NT2/D1 (cell line): ENCODE measurements around the gene TNFRSF1B.
A peak's percentile ranks its signal among the peaks of the same experiment; 100 is the strongest.

Experiments
- DNase-seq: peaks from one replicate; pipeline ENCODE4 v3.0.0-alpha.2; 2011; ENCODE audit warnings: low read depth, low spot score
- H3K27me3 ChIP-seq: 2 replicates; pipeline ENCODE4 v1.6.0; 2011; ENCODE audit warnings: mild to moderate bottlenecking; ENCODE audit not compliant: insufficient read length, insufficient read depth
- H3K36me3 ChIP-seq: 2 replicates; pipeline ENCODE4 v1.6.1; 2011; ENCODE audit warnings: mild to moderate bottlenecking, low read length, mixed read lengths; ENCODE audit not compliant: insufficient read depth, insufficient read length
- H3K4me1 ChIP-seq: 2 replicates; pipeline ENCODE4 v1.5.1; 2011; ENCODE audit not compliant: insufficient read depth, insufficient read length
- H3K4me3 ChIP-seq: 2 replicates; pipeline ENCODE4 v1.5.1; 2011; ENCODE audit warnings: low read depth; ENCODE audit not compliant: insufficient read length
- H3K9ac ChIP-seq: 2 replicates; pipeline ENCODE4 v1.6.0; 2011; ENCODE audit warnings: low read depth; ENCODE audit not compliant: insufficient read length
- H3K9me3 ChIP-seq: 2 replicates; pipeline ENCODE4 v1.5.1; 2011; ENCODE audit warnings: mild to moderate bottlenecking, low read length; ENCODE audit not compliant: insufficient read depth
- SUZ12 ChIP-seq: IDR thresholded peaks from 2 replicates; pipeline ENCODE4 v1.6.1; 2011; ENCODE audit not compliant: insufficient read length, insufficient read depth; ENCODE audit errors: extremely low read depth
- YY1 ChIP-seq: IDR thresholded peaks from 2 replicates; pipeline ENCODE4 v1.6.1; 2011; ENCODE audit not compliant: insufficient read length, insufficient read depth
- ZNF274 ChIP-seq: IDR thresholded peaks from 2 replicates; pipeline ENCODE4 v1.6.1; 2011; ENCODE audit warnings: mild to moderate bottlenecking, low read depth, low read length

TNFRSF1B gene

DNA sequence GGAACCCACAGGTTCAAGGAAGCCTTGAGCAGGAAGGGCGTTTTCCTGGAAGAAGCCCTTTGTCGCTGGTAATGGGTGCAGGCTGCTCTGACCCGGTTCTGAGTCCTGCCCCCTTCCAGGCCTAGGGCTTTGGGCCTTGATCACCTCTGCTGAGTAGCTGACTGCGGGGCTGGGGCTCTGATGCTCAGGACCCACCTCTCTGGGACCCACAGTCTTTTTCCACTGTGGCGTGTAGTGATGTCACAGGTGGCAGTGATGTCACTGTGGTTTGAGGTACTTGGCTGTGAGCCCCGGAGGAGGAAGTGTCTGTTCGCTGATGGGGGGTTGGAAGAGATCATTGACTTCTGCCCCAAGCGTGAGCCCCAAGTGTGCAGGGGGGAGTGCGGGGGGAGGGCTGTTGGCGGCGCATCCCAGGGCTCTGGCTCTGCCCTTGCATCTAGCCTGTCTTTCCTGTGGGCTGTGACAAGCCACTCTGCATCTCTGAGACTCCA is 6.9 kb downstream of the TNFRSF1B start:
- no peak overlapping the region for H3K4me3 ChIP-seq
- H3K27me3 ChIP-seq, result no peaks in the 10 kb centered on the region
- peaks cover 23% of the 10 kb centered on the region for H3K4me1 ChIP-seq
- H3K9ac ChIP-seq, result no peak overlapping the region
- DNase-seq, result no peak
- H3K36me3 ChIP-seq, result no peaks in the 10 kb centered on the region
- no peaks in the 10 kb centered on the region for H3K9me3 ChIP-seq
- TF ChIP-seq YY1 (no peak), SUZ12 (no peak), ZNF274 (no peak)

DNA sequence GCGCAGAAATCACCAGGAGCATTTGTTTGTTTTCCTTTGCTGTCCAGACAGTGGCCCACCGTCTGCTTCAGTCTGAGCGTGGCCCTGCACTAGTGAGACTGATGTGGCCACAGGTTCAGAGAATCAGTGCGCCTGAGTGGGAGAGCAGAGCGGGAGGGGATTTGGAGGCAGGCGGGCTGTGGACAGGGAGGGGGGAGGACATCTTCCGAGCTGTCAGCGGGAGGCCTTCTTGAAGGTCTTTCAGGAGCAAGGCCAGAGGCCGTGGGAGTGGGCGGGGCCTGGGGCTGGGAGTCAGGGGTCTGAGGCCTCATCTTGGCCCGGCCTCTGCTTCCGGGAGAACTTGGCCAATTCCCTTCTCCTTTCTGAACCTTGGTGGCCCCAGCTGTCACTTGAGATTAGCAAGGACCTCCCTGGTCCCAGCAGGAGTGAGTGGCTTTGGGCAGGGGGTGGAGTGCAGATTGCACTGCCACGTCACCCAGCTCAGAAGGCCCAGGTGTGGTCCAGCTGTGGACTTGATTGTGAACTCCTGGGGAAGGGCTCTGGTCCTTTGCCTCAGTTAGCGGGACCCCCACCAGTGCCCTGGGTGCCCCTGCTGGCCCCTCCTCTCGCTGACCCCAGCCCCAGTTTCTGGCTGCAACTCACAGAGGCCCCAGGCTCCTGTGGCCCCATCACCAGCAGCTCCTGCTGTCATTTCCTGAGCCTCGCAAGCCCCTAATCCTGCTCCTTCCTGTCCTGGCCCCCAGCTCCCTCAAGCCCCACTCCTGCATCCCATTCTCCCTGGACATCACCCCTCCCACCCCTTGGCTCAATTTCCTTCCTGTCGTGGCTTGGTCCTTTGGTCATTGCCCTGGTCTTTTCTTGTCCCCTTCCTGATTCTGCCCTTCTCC is 8.4 kb downstream of the TNFRSF1B start:
- H3K4me3 ChIP-seq, result no peak overlapping the region
- no peaks in the 10 kb centered on the region for H3K36me3 ChIP-seq
- H3K9ac ChIP-seq, result peak overlapping the region; percentile 21
- no peaks in the 10 kb centered on the region for H3K27me3 ChIP-seq
- no peaks in the 10 kb centered on the region for H3K9me3 ChIP-seq
- DNase-seq, result no peak
- TF ChIP-seq YY1 (no peak), SUZ12 (no peak), ZNF274 (no peak)
- H3K4me1 ChIP-seq, result peaks cover 29% of the 10 kb centered on the region

DNA sequence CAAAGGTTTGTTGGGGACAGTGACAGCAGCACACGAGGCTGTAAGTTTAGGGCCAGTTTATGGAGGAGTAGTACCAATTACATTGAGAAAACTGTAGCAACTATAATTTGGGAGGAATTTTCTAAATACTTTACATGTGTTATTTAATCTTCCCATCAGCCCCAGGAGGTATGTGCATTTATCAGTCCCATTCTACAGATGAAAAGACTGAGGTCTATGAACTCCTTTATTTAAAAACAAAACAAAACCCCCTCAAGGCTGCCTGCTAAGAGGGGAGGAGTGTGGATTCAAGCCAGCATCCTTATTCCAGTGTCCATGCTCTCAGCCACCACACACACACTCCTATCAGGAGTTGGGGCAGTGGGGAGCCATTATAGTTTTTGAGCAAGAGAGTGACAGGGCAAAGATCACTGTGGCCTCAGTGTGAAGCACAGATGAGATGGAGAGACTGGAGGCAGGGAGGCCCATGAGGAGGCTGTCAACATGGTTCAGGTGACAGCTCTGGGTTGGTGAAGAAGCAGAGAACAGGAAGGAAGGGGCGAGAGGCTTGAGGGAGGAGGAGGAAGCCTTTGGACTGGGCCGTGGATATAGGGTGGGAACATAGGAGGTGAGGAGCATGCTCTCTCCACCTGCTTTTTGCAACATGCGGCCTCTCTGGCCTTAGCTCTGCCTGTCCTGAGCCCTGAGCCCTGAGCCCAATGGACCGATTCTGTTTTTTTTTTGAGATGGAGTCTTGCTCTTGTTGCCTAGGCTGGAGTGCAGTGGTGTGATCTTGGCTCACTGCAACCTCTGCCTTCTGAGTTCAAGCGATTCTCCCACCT is 9.7 kb downstream of the TNFRSF1B start:
- Histone ChIP-seq H3K4me3 (no peak overlapping the region), H3K9me3 (no peaks in the 10 kb centered on the region), H3K36me3 (no peaks in the 10 kb centered on the region), H3K9ac (no peak overlapping the region), H3K27me3 (no peaks in the 10 kb centered on the region), H3K4me1 (peaks cover 29% of the 10 kb centered on the region)
- TF ChIP-seq ZNF274, result no peak
- TF ChIP-seq YY1, result no peak
- TF ChIP-seq SUZ12, result no peak
- DNase-seq, result no peak

DNA sequence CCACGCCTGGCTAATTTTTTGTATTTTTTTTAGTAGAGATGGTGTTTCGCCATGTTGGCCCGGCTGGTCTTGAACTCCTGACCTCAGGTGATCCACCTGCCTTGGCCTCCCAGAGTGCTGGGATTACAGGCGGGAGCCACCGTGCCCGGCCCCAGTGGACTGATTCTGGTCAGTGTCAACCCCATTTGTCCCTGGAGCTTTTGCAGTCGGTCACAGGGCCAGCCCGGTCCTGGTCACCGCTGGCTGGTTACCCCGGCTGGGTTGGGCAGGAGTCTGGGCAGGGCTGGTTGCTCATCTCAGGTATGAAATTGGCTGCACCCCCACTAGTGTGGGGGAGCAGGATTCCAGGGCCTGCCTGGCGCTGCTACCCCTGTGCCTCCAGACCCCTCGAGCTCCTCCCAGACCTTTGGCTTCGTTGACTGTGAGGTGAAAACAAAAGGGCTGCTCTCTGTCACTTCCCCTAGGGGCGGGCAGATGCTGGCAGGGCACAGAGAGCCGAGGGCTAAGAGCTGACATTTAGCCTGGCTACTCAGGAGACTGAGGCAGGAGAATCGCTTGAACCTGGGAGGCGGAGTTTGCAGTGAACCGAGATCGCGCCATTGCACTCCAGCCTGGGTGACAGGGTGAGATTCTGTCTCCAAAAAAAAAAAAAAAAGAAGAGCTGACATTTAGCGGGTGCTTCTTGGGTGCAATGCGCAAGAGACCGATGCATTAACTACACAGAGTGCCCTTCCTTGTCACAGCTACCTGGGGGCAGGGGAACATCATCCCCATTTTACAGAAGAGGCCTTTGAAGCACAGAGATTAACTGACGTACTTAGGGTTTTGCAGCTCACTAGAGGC is 10.6 kb downstream of the TNFRSF1B start:
- peaks cover 32% of the 10 kb centered on the region for H3K4me1 ChIP-seq
- no peak overlapping the region for H3K4me3 ChIP-seq
- no peaks in the 10 kb centered on the region for H3K36me3 ChIP-seq
- DNase-seq, result no peak
- H3K9ac ChIP-seq, result no peak overlapping the region
- no peaks in the 10 kb centered on the region for H3K27me3 ChIP-seq
- no peak for TF ChIP-seq SUZ12
- no peak for TF ChIP-seq YY1
- TF ChIP-seq ZNF274, result no peak
- H3K9me3 ChIP-seq, result no peaks in the 10 kb centered on the region

DNA sequence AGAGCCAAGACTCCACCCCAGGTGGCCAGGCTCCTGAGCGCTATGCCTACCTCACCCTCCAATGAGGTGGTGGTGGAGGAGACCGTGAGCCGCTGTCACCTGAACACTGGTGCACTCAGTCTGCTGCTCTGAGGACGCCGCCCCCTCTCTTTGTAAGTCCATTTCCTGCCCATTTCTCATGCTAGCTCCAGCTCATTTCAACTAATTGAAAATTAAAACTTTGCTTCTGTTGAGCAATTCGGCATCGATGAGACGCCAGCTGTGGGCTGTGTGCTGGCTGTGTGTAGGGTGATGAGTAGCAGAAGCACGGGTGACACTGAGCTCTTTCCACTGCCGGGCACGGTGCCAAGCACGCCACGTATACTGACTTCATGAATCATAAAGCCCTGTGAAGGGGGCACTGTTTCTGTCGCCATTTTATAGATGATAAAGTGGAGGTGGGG is 11.2 kb downstream of the TNFRSF1B start:
- no peaks in the 10 kb centered on the region for H3K27me3 ChIP-seq
- H3K36me3 ChIP-seq, result no peaks in the 10 kb centered on the region
- H3K4me1 ChIP-seq, result peaks cover 32% of the 10 kb centered on the region
- H3K4me3 ChIP-seq, result no peak overlapping the region
- no peak overlapping the region for H3K9ac ChIP-seq
- no peak for TF ChIP-seq SUZ12
- TF ChIP-seq YY1, result no peak
- TF ChIP-seq ZNF274, result no peak
- no peaks in the 10 kb centered on the region for H3K9me3 ChIP-seq
- no peak for DNase-seq

DNA sequence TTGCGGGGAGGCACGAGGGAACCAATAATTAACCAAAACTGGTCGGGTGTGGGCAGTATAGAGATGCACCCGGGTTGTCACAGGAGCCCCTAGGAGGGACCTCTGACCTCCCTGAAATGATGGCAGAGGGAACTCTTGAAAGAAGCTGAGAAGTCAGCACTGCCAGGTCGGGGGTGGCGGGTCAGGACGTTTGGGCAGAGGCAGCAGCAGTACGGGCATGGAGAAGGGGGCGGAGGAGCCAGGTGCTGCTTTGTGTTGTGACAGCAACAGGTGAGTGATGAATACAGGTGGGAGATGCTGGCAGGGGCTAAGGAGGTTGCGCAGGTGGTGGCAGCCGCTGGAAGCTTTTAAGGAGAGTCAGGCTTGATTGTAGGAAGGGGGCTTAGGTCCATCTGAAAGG is 11.7 kb downstream of the TNFRSF1B start:
- no peaks in the 10 kb centered on the region for H3K27me3 ChIP-seq
- no peak overlapping the region for H3K4me3 ChIP-seq

More for the DNA sequence above, 11.7 kb downstream of the TNFRSF1B start:
- no peak overlapping the region for H3K9ac ChIP-seq
- no peak for TF ChIP-seq ZNF274
- no peak for DNase-seq
- H3K36me3 ChIP-seq, result no peaks in the 10 kb centered on the region
- peaks cover 32% of the 10 kb centered on the region for H3K4me1 ChIP-seq
- H3K9me3 ChIP-seq, result no peaks in the 10 kb centered on the region
